ENCODE measurements around the gene CHRNA4. TPM values are rescaled to one million over a fixed set of nuclear protein-coding genes. Genes with fewer than 3 reads are reported as not detected.

CHRNA4 gene
- total and polyA plus RNA-seq, 10 of the 15 experiments (the other 5 are each of a cell fraction or from before 2014, with no cell fraction given): 0.04 to 0.41 (median 0.06) TPM; not detected in 5

DNA sequence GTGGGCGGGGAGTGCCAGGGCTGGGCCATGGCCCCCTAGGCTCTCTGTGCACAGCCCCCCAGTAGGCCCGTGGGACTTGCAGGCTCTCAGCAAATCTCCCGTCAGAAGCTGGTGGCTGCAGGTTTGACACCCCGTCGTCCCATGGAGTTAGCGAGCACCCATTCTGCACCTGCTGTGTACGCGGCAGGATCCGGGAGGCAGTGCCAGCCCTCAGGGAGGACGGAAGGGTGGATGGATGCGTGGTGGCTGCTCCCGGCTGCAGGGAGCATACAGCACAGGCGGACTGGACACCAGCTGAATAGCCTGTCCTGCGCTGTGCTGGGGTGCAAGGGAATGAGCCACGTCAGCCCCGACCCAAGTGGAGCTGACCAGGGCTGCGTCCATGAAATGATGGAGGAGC, 32.4 kb upstream of the CHRNA4 start:
- no peak overlapping the region for H3K4me3 ChIP-seq
- no TSS peak for BruUV-seq (replicated peaks)

GRCh38 chr20:63392465-63393365, 31.6 kb upstream of the CHRNA4 start:
- intact Hi-C loops (cut with micrococcal nuclease; ENCODE audit: unreplicated experiment): no loop called here
- ChIA-PET POLR2A (no interaction called here), CTCF (no interaction called here), SMC1A (ENCODE audit: uncharacterized antibody, unreplicated experiment) (no interaction called here), RAD21 (ENCODE audit: unreplicated experiment) (no interaction called here)
- Histone ChIP-seq H3K4me1 (ENCODE audit: control insufficient read depth, insufficient read depth, low read length) (no peaks in the 10 kb centered on the region), H2AFZ (ENCODE audit: control insufficient read depth, low read depth, low read length) (no peak overlapping the region), H3K27ac (ENCODE audit: control insufficient read depth, insufficient read depth) (no peak overlapping the region), H3K9ac (ENCODE audit: control insufficient read depth, insufficient read depth, low read length) (no peak overlapping the region), H3K27me3 (replicated peaks in 1 of 2; ENCODE audit: control insufficient read depth in 2 of 2, insufficient read depth in 2 of 2, low read length in 1 of 2) (peaks cover 0 to 3% of the 10 kb centered on the region in 2 experiments; a peak in 1 of 4 replicates), H3K79me2 (ENCODE audit: control insufficient read depth, insufficient read depth, low read length) (no peaks in the 10 kb centered on the region), H3K4me2 (ENCODE audit: control insufficient read depth, insufficient read depth) (no peak overlapping the region), H4K20me1 (ENCODE audit: control insufficient read depth, insufficient read depth) (no peaks in the 10 kb centered on the region), H3K4me3 (no peak overlapping the region), H3K36me3 (ENCODE audit: control insufficient read depth in 2 of 2, insufficient read depth in 2 of 2, low read length in 1 of 2) (no peaks in the 10 kb centered on the region), H3K9me3 (replicated peaks; ENCODE audit: control insufficient read depth, insufficient read depth, low read length) (no peaks in the 10 kb centered on the region; the same call in 2 of the 3 replicates)
- in situ Hi-C loops (cut with MboI): no loop called here
- no peak for DNase-seq (ENCODE audit: low read depth, low spot score)
- no TSS peak for BruUV-seq (replicated peaks)
- no peak for FAIRE-seq
- WGBS (ENCODE audit: insufficient coverage, insufficient replicate concordance, low lambda C conversion rate, missing lambda C conversion rate): 51% methylated on average over 17 of the region's 17 CpGs
- no peak; the same call in 2 of the 3 replicates for ATAC-seq
- TF ChIP-seq MYC (IDR thresholded peaks at IDR 0.05; ENCODE audit: insufficient read depth, insufficient read length, insufficient replicate concordance, low read length, severe bottlenecking): no peak
- no peak for TF ChIP-seq PKNOX1 (IDR thresholded peaks at IDR 0.05)

More for the DNA sequence above, 32.4 kb upstream of the CHRNA4 start:
- ChIA-PET SMC1A (ENCODE audit: uncharacterized antibody, unreplicated experiment) (no interaction called here), RAD21 (ENCODE audit: unreplicated experiment) (no interaction called here), CTCF (no interaction called here), POLR2A (no interaction called here)
- TF ChIP-seq TCF7 (IDR thresholded peaks at IDR 0.05; ENCODE audit: borderline replicate concordance): no peak
- no peak for TF ChIP-seq RFX5 (IDR thresholded peaks at IDR 0.05; ENCODE audit: low read depth, low read length)
- TF ChIP-seq ZNF217 (IDR thresholded peaks at IDR 0.05): no peak
- H4K20me1 ChIP-seq (ENCODE audit: control insufficient read depth, insufficient read depth): no peaks in the 10 kb centered on the region
- intact Hi-C loops (cut with micrococcal nuclease; ENCODE audit: unreplicated experiment) (no loop called here), in situ Hi-C loops (cut with MboI) (no loop called here)
- no peak for DNase-seq (ENCODE audit: low read depth, low spot score)
- 48% methylated on average over 16 of the region's 17 CpGs for WGBS (ENCODE audit: insufficient coverage, insufficient replicate concordance, low lambda C conversion rate, missing lambda C conversion rate)
- H3K9ac ChIP-seq (ENCODE audit: control insufficient read depth, insufficient read depth, low read length): no peak overlapping the region
- H3K4me2 ChIP-seq (ENCODE audit: control insufficient read depth, insufficient read depth): no peak overlapping the region
- no peak overlapping the region for H3K27ac ChIP-seq (ENCODE audit: control insufficient read depth, insufficient read depth)
- H2AFZ ChIP-seq (ENCODE audit: control insufficient read depth, low read depth, low read length): no peak overlapping the region
- no peaks in the 10 kb centered on the region for H3K9me3 ChIP-seq (replicated peaks; ENCODE audit: control insufficient read depth, insufficient read depth, low read length)
- FAIRE-seq: no peak
- ATAC-seq: no peak
- no peaks in the 10 kb centered on the region for H3K79me2 ChIP-seq (ENCODE audit: control insufficient read depth, insufficient read depth, low read length)
- H3K27me3 ChIP-seq (replicated peaks in 1 of 2; ENCODE audit: control insufficient read depth in 2 of 2, insufficient read depth in 2 of 2, low read length in 1 of 2): peaks cover 0 to 3% of the 10 kb centered on the region in 2 experiments; a peak in 1 of 4 replicates
- no peaks in the 10 kb centered on the region for H3K36me3 ChIP-seq (ENCODE audit: control insufficient read depth in 2 of 2, insufficient read depth in 2 of 2, low read length in 1 of 2)
- H3K4me1 ChIP-seq (ENCODE audit: control insufficient read depth, insufficient read depth, low read length): no peaks in the 10 kb centered on the region
